KMS-11 (cell line): ENCODE results near the gene CAND1.

ENCODE experiments used
- H2AFZ ChIP-seq: fragments of 200-600 bp; sonication (generic); 2 replicates; pipeline ENCODE4 v1.6.1; 2016; ENCODE audit warnings: antibody characterized with exemption, mixed run types, low read depth
- H3K27ac ChIP-seq: fragments of 200-600 bp; sonication (generic); 2 replicates; pipeline ENCODE4 v1.6.1; 2016; ENCODE audit warnings: mild to moderate bottlenecking, mixed run types
- H3K27me3 ChIP-seq: fragments of 200-600 bp; sonication (generic); 2 replicates; pipeline ENCODE4 v1.6.1; 2017; ENCODE audit warnings: mild to moderate bottlenecking, low read depth, mixed run types, moderate library complexity; ENCODE audit not compliant: insufficient read depth
- H3K36me3 ChIP-seq: fragments of 200-600 bp; sonication (generic); 2 replicates; pipeline ENCODE4 v1.6.1; 2017; ENCODE audit warnings: mild to moderate bottlenecking, mixed run types; ENCODE audit not compliant: insufficient read depth
- H3K4me1 ChIP-seq: fragments of 200-600 bp; sonication (generic); 2 replicates; pipeline ENCODE4 v1.6.1; 2016; ENCODE audit warnings: mild to moderate bottlenecking, low read depth, mixed run types; ENCODE audit not compliant: poor library complexity, severe bottlenecking
- H3K4me2 ChIP-seq: fragments of 200-600 bp; sonication (generic); 2 replicates; pipeline ENCODE4 v1.7.0; 2016; ENCODE audit warnings: mild to moderate bottlenecking, mixed run types
- H3K4me3 ChIP-seq: fragments of 200-600 bp; sonication (generic); IDR thresholded peaks from 2 replicates; pipeline ENCODE4 v1.6.1; 2017; ENCODE audit warnings: low read depth, low read length, mixed read lengths; ENCODE audit not compliant: insufficient read depth
- H3K79me2 ChIP-seq: fragments of 200-600 bp; sonication (generic); 2 replicates; pipeline ENCODE4 v1.6.1; 2016; ENCODE audit warnings: low read depth, mixed run types; ENCODE audit not compliant: insufficient read depth
- H3K9ac ChIP-seq: fragments of 200-600 bp; sonication (generic); 2 replicates; pipeline ENCODE4 v1.6.1; 2016; ENCODE audit warnings: mild to moderate bottlenecking, mixed run types
- H4K20me1 ChIP-seq: fragments of 200-600 bp; sonication (generic); 2 replicates; pipeline ENCODE4 v1.6.1; 2016; ENCODE audit warnings: mild to moderate bottlenecking, mixed run types; ENCODE audit not compliant: insufficient read depth
- CTCF ChIP-seq: fragments of 200-600 bp; sonication (generic); conservative IDR thresholded peaks from 2 replicates; pipeline ENCODE4 v1.6.1; 2017; ENCODE audit warnings: low read depth, mild to moderate bottlenecking, antibody characterized with exemption, low read length, moderate library complexity, mixed read lengths

CAND1 gene

GRCh38 chr12:67367843-67368242 lies 98.7 kb downstream of the CAND1 start:
- Histone ChIP-seq H3K4me1 (no peaks in the 10 kb centered on the region), H3K79me2 (no peaks in the 10 kb centered on the region), H3K36me3 (no peaks in the 10 kb centered on the region), H3K4me3 (no peak overlapping the region), H3K4me2 (no peak overlapping the region), H2AFZ (no peak overlapping the region), H3K27ac (no peak overlapping the region), H3K9ac (no peak overlapping the region), H3K27me3 (no peaks in the 10 kb centered on the region), H4K20me1 (no peaks in the 10 kb centered on the region)
- TF ChIP-seq CTCF, result no peak
